Measurements from ENCODE around the gene CCNI2. TPM values are rescaled to one million over a fixed set of nuclear protein-coding genes. Genes with fewer than 3 reads are reported as not detected.

The CCNI2 gene
- total and polyA plus RNA-seq, 11 donors, result 0.11 to 0.50 (median 0.20) TPM; not detected in 8

GRCh38 chr5:132766020-132766805, 19.0 kb downstream of the CCNI2 start:
- Histone ChIP-seq H3K9me3 (no peaks in the 10 kb centered on the region), H3K27ac (peak overlapping the region in 1 of 12 donors; percentile 7), H3K27me3 (no peaks in the 10 kb centered on the region), H3K4me3 (no peak overlapping the region), H3K4me1 (peaks cover 2 to 59% (median 43%) of the 10 kb centered on the region in 12 donors), H3K36me3 (peaks cover 2 to 44% (median 41%) of the 10 kb centered on the region in 9 donors)
- peak in 1 of 5 donors; percentile 17 for DNase-seq
- intact Hi-C loops (cut with DNase I), result loop anchor here in 1 of 10 donors (5.0 kb wide), 1 partner anchor 51 kb away; no protein-coding TSS in a partner anchor
- WGBS, 4 donors, result 86 to 93% (median 88%) methylated on average over 12 to 14 of the region's 14 CpGs
- no peak for ATAC-seq
- TF ChIP-seq POLR2A (IDR thresholded peaks at IDR 0.05) (no peak), CTCF (IDR thresholded peaks at IDR 0.05) (no peak)

GRCh38 chr5:132766806-132767055, 19.5 kb downstream of the CCNI2 start:
- Histone ChIP-seq H3K9me3 (no peaks in the 10 kb centered on the region), H3K4me1 (peaks cover 2 to 64% (median 49%) of the 10 kb centered on the region in 12 donors), H3K27me3 (no peaks in the 10 kb centered on the region), H3K36me3 (peaks cover 2 to 38% (median 36%) of the 10 kb centered on the region in 9 donors), H3K4me3 (no peak overlapping the region), H3K27ac (no peak overlapping the region)
- TF ChIP-seq CTCF (IDR thresholded peaks at IDR 0.05) (no peak), POLR2A (IDR thresholded peaks at IDR 0.05) (no peak)
- DNase-seq (no peak), ATAC-seq (no peak)
- 95 to 100% (median 98%) methylated on average over 1 of the region's 1 CpG for WGBS, 4 donors
- intact Hi-C loops (cut with DNase I), result loop anchor here in 1 of 10 donors (5.0 kb wide), 1 partner anchor 51 kb away; no protein-coding TSS in a partner anchor

GRCh38 chr5:132767150-132767549, 19.9 kb downstream of the CCNI2 start:
- peak overlapping the region in 3 of 12 donors; percentile 25 to 55 (median 39) for H3K27ac ChIP-seq
- DNase-seq (peak in 1 of 5 donors; percentile 69), ATAC-seq (peak in 1 of 4 donors; percentile 30)
- H3K36me3 ChIP-seq, result peaks cover 0 to 34% (median 31%) of the 10 kb centered on the region in 9 donors
- H3K4me3 ChIP-seq, result no peak overlapping the region
- TF ChIP-seq POLR2A (IDR thresholded peaks at IDR 0.05) (no peak), CTCF (IDR thresholded peaks at IDR 0.05) (no peak)
- H3K9me3 ChIP-seq, result no peaks in the 10 kb centered on the region
- no peaks in the 10 kb centered on the region for H3K27me3 ChIP-seq
- peaks cover 2 to 68% (median 53%) of the 10 kb centered on the region in 12 donors for H3K4me1 ChIP-seq
- intact Hi-C loops (cut with DNase I), result loop anchor here in 1 of 10 donors (5.0 kb wide), 1 partner anchor 50 kb away; no protein-coding TSS in a partner anchor
- 26 to 39% (median 30%) methylated on average over 2 of the region's 2 CpGs for WGBS, 4 donors

GRCh38 chr5:132768485-132768868, 21.3 kb downstream of the CCNI2 start:
- 98 to 100% (median 100%) methylated on average over 3 of the region's 3 CpGs for WGBS, 4 donors
- DNase-seq, result no peak

More at GRCh38 chr5:132768485-132768868, 21.3 kb downstream of the CCNI2 start:
- H3K27ac ChIP-seq, result peak overlapping the region in 4 of 12 donors; percentile 19 to 57 (median 43)
- H3K27me3 ChIP-seq, result no peaks in the 10 kb centered on the region
- H3K4me3 ChIP-seq, result no peak overlapping the region
- no peaks in the 10 kb centered on the region for H3K9me3 ChIP-seq
- no peak for TF ChIP-seq CTCF (IDR thresholded peaks at IDR 0.05)
- no peak for TF ChIP-seq POLR2A (IDR thresholded peaks at IDR 0.05)
- ATAC-seq, result no peak
- peaks cover 0 to 21% (median 18%) of the 10 kb centered on the region in 9 donors for H3K36me3 ChIP-seq
- peaks cover 2 to 81% (median 63%) of the 10 kb centered on the region in 12 donors for H3K4me1 ChIP-seq
- intact Hi-C loops (cut with DNase I), result loop anchor here in 1 of 10 donors (5.0 kb wide), 1 partner anchor 49 kb away; no protein-coding TSS in a partner anchor
